Occipital lobe (tissue), 2 donors: ENCODE data around the gene EIF3J. TPM values are rescaled to one million over a fixed set of nuclear protein-coding genes. Genes with fewer than 3 reads are reported as not detected.

Source experiments
- DNase-seq: peaks from one replicate; lab custom pipeline; 2025; lab: John Stamatoyannopoulos, UW
- total RNA-seq: library from RNA; depleted of rRNA; stranded (reverse); fragments of >200 nt; gene quantifications from one replicate; pipeline ENCODE4 v1.2.3, GENCODE V29; 2014

The EIF3J gene
- total RNA-seq, 1 donor from 2014 or later = 63.0 TPM

- no peak for DNase-seq
Measured at GRCh38 chr15:44593042-44593736, 56.2 kb downstream of the EIF3J start.

GRCh38 chr15:44595246-44595645, 58.3 kb downstream of the EIF3J start:
- no peak for DNase-seq

GRCh38 chr15:44595656-44596510, 58.9 kb downstream of the EIF3J start:
- no peak for DNase-seq

DNA sequence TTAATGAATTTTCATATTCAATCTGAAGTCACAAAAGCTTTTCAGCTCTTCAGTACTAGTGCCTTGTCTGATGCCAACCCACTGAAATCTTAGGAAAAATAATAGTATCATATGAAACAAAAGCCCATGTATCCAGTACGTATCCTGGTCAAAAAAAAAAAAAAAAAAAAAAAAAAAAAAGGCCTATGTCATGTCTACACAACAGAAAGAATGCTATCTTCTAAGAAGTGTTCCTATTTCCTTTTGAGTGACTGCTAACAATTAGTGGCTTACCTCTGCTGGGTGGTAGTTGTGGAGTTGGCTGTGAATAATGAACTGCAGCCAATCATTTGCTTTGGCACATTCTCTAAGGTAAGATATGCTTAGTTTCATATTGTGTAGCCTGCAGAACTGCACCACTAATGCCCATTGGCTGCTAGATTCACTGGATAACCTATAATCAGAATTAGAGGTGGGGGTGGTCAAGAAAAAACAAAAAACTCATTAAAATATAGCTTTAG, 59.6 kb downstream of the EIF3J start:
- no peak for DNase-seq

DNA sequence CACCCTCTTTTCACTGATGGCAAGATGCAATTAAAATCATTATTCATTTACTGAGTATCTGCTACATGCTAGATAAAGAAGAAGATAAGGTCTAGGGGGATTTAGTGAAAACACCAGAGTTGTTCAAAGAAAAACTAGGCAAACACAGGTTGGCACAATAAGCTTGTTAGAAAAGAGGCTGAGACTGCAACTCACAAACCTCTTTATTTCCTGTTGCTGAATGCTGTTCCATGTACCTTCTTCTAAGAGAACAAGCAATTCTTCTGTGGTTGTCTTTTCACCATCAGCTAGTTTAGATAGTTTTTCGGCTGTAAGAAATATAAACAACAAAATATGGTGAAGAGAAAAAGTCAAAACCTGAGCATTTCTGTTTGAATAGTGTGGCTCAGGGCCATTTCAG, 61.1 kb downstream of the EIF3J start:
- DNase-seq = no peak

- no peak for DNase-seq
Measured at GRCh38 chr15:44598892-44599291, 61.9 kb downstream of the EIF3J start.

- DNase-seq = no peak
Measured at GRCh38 chr15:44603126-44603525, 66.2 kb downstream of the EIF3J start.

- DNase-seq = no peak
Measured at GRCh38 chr15:44606740-44607139, 69.8 kb downstream of the EIF3J start.

Other genes starting within 250 kb of the EIF3J start
- 224 TPM for gene GOLM2, start 248.4 kb upstream of the EIF3J start, total RNA-seq
- gene CTDSPL2, start 109.5 kb upstream of the EIF3J start, total RNA-seq = 138 TPM
- 88.6 TPM for gene SPG11, start 126.5 kb downstream of the EIF3J start, total RNA-seq
- 0.78 TPM for gene PATL2, start 174.2 kb downstream of the EIF3J start, total RNA-seq
- 316 TPM for gene B2M, start 174.4 kb downstream of the EIF3J start, total RNA-seq
- 35.6 TPM for gene TRIM69, start 199.4 kb downstream of the EIF3J start, total RNA-seq